ENCODE data around the gene BRD1. TPM values are rescaled to one million over a fixed set of nuclear protein-coding genes. Genes with fewer than 3 reads are reported as not detected.

BRD1 gene
- total and polyA plus RNA-seq, 7 donors: 12.6 to 52.6 (median 31.1) TPM

GRCh38 chr22:49748514-49748913, 79.2 kb downstream of the BRD1 start:
- Histone ChIP-seq H3K27me3 (peaks cover 0 to 22% (median 21%) of the 10 kb centered on the region in 3 donors), H3K4me1 (no peaks in the 10 kb centered on the region), H3K4me3 (no peak overlapping the region), H3K27ac (no peak overlapping the region), H3K9me3 (peaks cover 4 to 14% (median 7%) of the 10 kb centered on the region in 4 donors), H3K36me3 (no peaks in the 10 kb centered on the region)
- no peak for DNase-seq
- intact Hi-C loops (cut with DNase I): no loop called here
- TF ChIP-seq CTCF (IDR thresholded peaks at IDR 0.05): no peak
- no peak for TF ChIP-seq EP300 (IDR thresholded peaks at IDR 0.05)
- no peak for TF ChIP-seq POLR2AphosphoS5 (IDR thresholded peaks at IDR 0.05)
- TF ChIP-seq POLR2A (IDR thresholded peaks at IDR 0.05): no peak
- WGBS, 2 donors: 73 to 83% methylated on average over 5 of the region's 5 CpGs

- peaks cover 0 to 22% (median 21%) of the 10 kb centered on the region in 3 donors for H3K27me3 ChIP-seq
- H3K36me3 ChIP-seq: no peaks in the 10 kb centered on the region
- no peak for TF ChIP-seq POLR2A (IDR thresholded peaks at IDR 0.05)
- no peak for TF ChIP-seq POLR2AphosphoS5 (IDR thresholded peaks at IDR 0.05)
- no peak for TF ChIP-seq CTCF (IDR thresholded peaks at IDR 0.05)
- TF ChIP-seq EP300 (IDR thresholded peaks at IDR 0.05): no peak
- peaks cover 4 to 17% (median 7%) of the 10 kb centered on the region in 4 donors for H3K9me3 ChIP-seq
- WGBS, 2 donors: 78 to 84% methylated on average over 3 of the region's 3 CpGs
- DNase-seq: no peak
- no peak overlapping the region for H3K27ac ChIP-seq
- H3K4me3 ChIP-seq: no peak overlapping the region
- H3K4me1 ChIP-seq: no peaks in the 10 kb centered on the region
- intact Hi-C loops (cut with DNase I): no loop called here
Observed at GRCh38 chr22:49747716-49748115, 80.0 kb downstream of the BRD1 start.

DNA sequence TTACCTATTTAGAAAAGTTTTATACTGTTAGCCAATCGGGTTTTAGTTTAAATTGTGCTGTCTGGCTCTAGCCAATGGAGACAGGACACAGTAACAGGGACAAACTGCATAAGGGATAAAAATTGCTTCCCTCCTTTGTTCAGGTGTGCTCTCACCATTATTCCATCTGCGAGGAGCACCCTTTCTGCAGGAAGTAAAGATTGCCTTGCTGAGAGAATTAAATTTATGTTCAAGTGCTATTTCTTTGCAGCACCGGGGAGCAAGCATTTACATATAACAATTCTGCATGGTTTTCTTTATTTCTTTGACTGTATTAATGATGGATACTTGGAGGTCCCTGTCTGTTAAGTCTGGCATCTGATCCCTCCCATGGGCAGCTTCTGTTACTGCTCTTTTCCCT, 80.5 kb downstream of the BRD1 start:
- DNase-seq: no peak
- Histone ChIP-seq H3K27ac (no peak overlapping the region), H3K4me1 (no peaks in the 10 kb centered on the region), H3K9me3 (peaks cover 4 to 17% (median 7%) of the 10 kb centered on the region in 4 donors), H3K27me3 (peaks cover 0 to 22% (median 21%) of the 10 kb centered on the region in 3 donors), H3K36me3 (no peaks in the 10 kb centered on the region), H3K4me3 (no peak overlapping the region)
- TF ChIP-seq CTCF (IDR thresholded peaks at IDR 0.05) (no peak), POLR2A (IDR thresholded peaks at IDR 0.05) (no peak), POLR2AphosphoS5 (IDR thresholded peaks at IDR 0.05) (no peak), EP300 (IDR thresholded peaks at IDR 0.05) (no peak)
- intact Hi-C loops (cut with DNase I): no loop called here
- WGBS, 2 donors: 86 to 89% methylated on average over 3 of the region's 3 CpGs

- TF ChIP-seq EP300 (IDR thresholded peaks at IDR 0.05) (no peak), POLR2AphosphoS5 (IDR thresholded peaks at IDR 0.05) (no peak), POLR2A (IDR thresholded peaks at IDR 0.05) (no peak), CTCF (IDR thresholded peaks at IDR 0.05) (no peak)
- no peak overlapping the region for H3K4me3 ChIP-seq
- no peak for DNase-seq
- no peak overlapping the region for H3K27ac ChIP-seq
- no peaks in the 10 kb centered on the region for H3K4me1 ChIP-seq
- 65 to 77% methylated on average over 3 of the region's 3 CpGs for WGBS, 2 donors
- peaks cover 0 to 25% (median 22%) of the 10 kb centered on the region in 3 donors for H3K27me3 ChIP-seq
- H3K9me3 ChIP-seq: peaks cover 4 to 17% (median 7%) of the 10 kb centered on the region in 4 donors
- no peaks in the 10 kb centered on the region for H3K36me3 ChIP-seq
- intact Hi-C loops (cut with DNase I): no loop called here
Observed at GRCh38 chr22:49746065-49746464, 81.6 kb downstream of the BRD1 start.

DNA sequence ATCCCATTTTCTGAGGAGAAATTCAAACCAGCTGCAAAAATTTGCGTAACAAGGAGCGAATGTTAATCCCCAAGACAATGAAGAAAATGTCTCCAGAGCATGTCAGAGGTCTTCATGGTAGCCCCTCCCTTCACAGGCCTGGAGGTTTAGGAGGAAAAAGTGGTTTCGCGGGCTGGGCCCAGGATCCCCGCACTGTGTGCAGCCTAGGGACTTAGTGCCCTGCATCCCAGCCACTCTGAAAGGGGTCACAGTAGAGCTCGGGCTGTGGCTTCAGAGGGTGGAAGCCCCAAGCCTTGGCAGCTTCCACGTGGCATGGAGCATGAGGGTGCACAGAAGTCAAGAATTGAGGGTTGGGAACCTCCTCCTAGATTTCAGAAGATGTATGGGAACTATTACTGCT, 87.4 kb downstream of the BRD1 start:
- H3K36me3 ChIP-seq: no peaks in the 10 kb centered on the region
- no peaks in the 10 kb centered on the region for H3K4me1 ChIP-seq
- DNase-seq: no peak
- peaks cover 0 to 17% (median 10%) of the 10 kb centered on the region in 3 donors for H3K27me3 ChIP-seq
- TF ChIP-seq POLR2A (IDR thresholded peaks at IDR 0.05): no peak
- TF ChIP-seq CTCF (IDR thresholded peaks at IDR 0.05): no peak
- no peak for TF ChIP-seq POLR2AphosphoS5 (IDR thresholded peaks at IDR 0.05)
- TF ChIP-seq EP300 (IDR thresholded peaks at IDR 0.05): no peak
- H3K27ac ChIP-seq: no peak overlapping the region
- WGBS, 2 donors: 77 to 81% methylated on average over 7 of the region's 7 CpGs
- no peak overlapping the region for H3K4me3 ChIP-seq
- H3K9me3 ChIP-seq: peaks cover 0 to 11% (median 0%) of the 10 kb centered on the region in 4 donors
- intact Hi-C loops (cut with DNase I): no loop called here

Data from sigmoid colon (tissue), 7 donors.